TTC549 (cell line): ENCODE results near the gene EGFLAM.

ENCODE experiments used
- FAIRE-seq: peaks from 2 replicates; lab custom pipeline; 2012; peaks lifted over from hg19 to GRCh38; lab: Jason Lieb, UNC

The EGFLAM gene

GRCh38 chr5:38422622-38423021 lies 164.3 kb downstream of the EGFLAM start:
- FAIRE-seq: no peak

GRCh38 chr5:38423276-38424147 lies 165.2 kb downstream of the EGFLAM start:
- FAIRE-seq: no peak

- FAIRE-seq: no peak
Observed at GRCh38 chr5:38424148-38425060, 166.0 kb downstream of the EGFLAM start.

GRCh38 chr5:38426490-38426889 lies 168.1 kb downstream of the EGFLAM start:
- no peak for FAIRE-seq

- FAIRE-seq: no peak
Observed at GRCh38 chr5:38426986-38427950, 168.9 kb downstream of the EGFLAM start.

- no peak for FAIRE-seq
Observed at GRCh38 chr5:38431242-38431853, 173.0 kb downstream of the EGFLAM start.

GRCh38 chr5:38433160-38433861 lies 175.0 kb downstream of the EGFLAM start:
- FAIRE-seq: no peak

- FAIRE-seq: no peak
Observed at GRCh38 chr5:38434966-38435705, 176.8 kb downstream of the EGFLAM start.

- FAIRE-seq: no peak
Observed at GRCh38 chr5:38438757-38439156, 180.4 kb downstream of the EGFLAM start.

GRCh38 chr5:38441453-38442246 lies 183.3 kb downstream of the EGFLAM start:
- FAIRE-seq: no peak

GRCh38 chr5:38442247-38442573 lies 183.9 kb downstream of the EGFLAM start:
- FAIRE-seq: peak; percentile 98

GRCh38 chr5:38443390-38443789 lies 185.0 kb downstream of the EGFLAM start:
- FAIRE-seq: no peak

- FAIRE-seq: no peak
Observed at GRCh38 chr5:38445374-38446028, 187.1 kb downstream of the EGFLAM start.

- FAIRE-seq: no peak
Observed at GRCh38 chr5:38446029-38446522, 187.7 kb downstream of the EGFLAM start.

- no peak for FAIRE-seq
Observed at GRCh38 chr5:38447056-38447455, 188.7 kb downstream of the EGFLAM start.

GRCh38 chr5:38447786-38448185 lies 189.4 kb downstream of the EGFLAM start:
- no peak for FAIRE-seq

- no peak for FAIRE-seq
Observed at GRCh38 chr5:38448568-38449350, 190.4 kb downstream of the EGFLAM start.

- no peak for FAIRE-seq
Observed at GRCh38 chr5:38450627-38451026, 192.3 kb downstream of the EGFLAM start.
